HCT116 (cell line): Measurements from ENCODE around the gene E4F1. TPM values are rescaled to one million over a fixed set of nuclear protein-coding genes. Genes with fewer than 3 reads are reported as not detected.

Source experiments
- ATAC-seq: fragments of 200-7000 bp; cut with Tn5 transposase; 2 replicates; pipeline ENCODE4 v1.9.1; 2020; ENCODE audit warnings: mild to moderate bottlenecking, moderate library complexity
- BruUV-seq: library from RNA; stranded (reverse); fragments of 400-500 nt; replicated peaks from 2 replicates; lab custom pipeline; 2021; lab: Mats Ljungman, UMichigan
- CTCF ChIA-PET: fragments of 300-600 bp; sonication (Branson Sonifier 250); formaldehyde crosslinking; loops from one replicate; lab custom pipeline; 2021; ENCODE audit warnings: antibody characterized with exemption; lab: Charles Lee
- POLR2A ChIA-PET: fragments of 300-600, 350-600 bp; sonication (Branson Sonifier 250); formaldehyde crosslinking; loops from one replicate; lab custom pipeline; 2021; ENCODE audit warnings: antibody characterized with exemption; lab: Charles Lee
- RAD21 ChIA-PET, 2 experiments: fragments of 300-600 bp; sonication (Branson Sonifier 250); formaldehyde crosslinking; loops; one replicate each; lab custom pipeline; 2023; ENCODE audit warnings: low total read pairs in 2 of 2; ENCODE audit not compliant: uncharacterized antibody in 2 of 2, unreplicated experiment in 2 of 2, low non-redundant PET in 1 of 2; lab: Charles Lee
- DNase-seq: peaks from one replicate; pipeline ENCODE4 v3.0.0-alpha.2; 2010; ENCODE audit warnings: low read depth, low spot score
- H2AFZ ChIP-seq: fragments of 200-600 bp; shearing (Covaris generic), sonication (generic); 2 replicates; pipeline ENCODE4 v1.6.1; 2017; ENCODE audit warnings: low read depth, mixed run types, mixed read lengths, antibody characterized with exemption, low read length; ENCODE audit not compliant: poor library complexity, severe bottlenecking
- H3K27ac ChIP-seq: 2 replicates; pipeline ENCODE4 v1.5.1; 2012; ENCODE audit warnings: low read depth, low read length
- H3K27me3 ChIP-seq: fragments of 200-600 bp; sonication (generic); 2 replicates; pipeline ENCODE4 v1.6.1; 2016; ENCODE audit warnings: mixed run types, low read length, mixed read lengths; ENCODE audit not compliant: insufficient read depth
- H3K36me3 ChIP-seq, 2 experiments: fragments of 200-500 bp in 1 of 2; fragments of 200-600 bp in 1 of 2; sonication (Bioruptor generic) in 1 of 2; sonication (generic) in 1 of 2; 2 replicates each; pipeline versions ENCODE4 v1.5.1 to v1.6.1; 2014 to 2016; ENCODE audit warnings: low read length in 2 of 2, inconsistent platforms in 1 of 2, mixed read lengths in 1 of 2, mixed run types in 1 of 2; ENCODE audit not compliant: insufficient read depth in 2 of 2, control insufficient read depth in 1 of 2
- H3K4me1 ChIP-seq, 2 experiments: fragments of 200-600 bp in 1 of 2; sonication (generic) in 1 of 2; 2 replicates each; pipeline versions ENCODE4 v1.5.1 to v1.6.1; 2012 to 2017; ENCODE audit warnings: low read length in 2 of 2, inconsistent platforms in 1 of 2, mild to moderate bottlenecking in 1 of 2, mixed read lengths in 1 of 2, mixed run types in 1 of 2, moderate library complexity in 1 of 2; ENCODE audit not compliant: insufficient read depth in 2 of 2, control insufficient read depth in 1 of 2
- H3K4me2 ChIP-seq: fragments of 200-600 bp; sonication (generic); 2 replicates; pipeline ENCODE4 v1.6.1; 2017; ENCODE audit warnings: mixed run types, low read length, mixed read lengths
- H3K4me3 ChIP-seq, 2 experiments: fragments of 200-600 bp in 1 of 2; sonication (generic) in 1 of 2; replicated peaks in 1 of 2; 2 replicates each; pipeline ENCODE4 v1.5.1; 2011 to 2016; ENCODE audit warnings: low read length in 2 of 2, control low read depth in 1 of 2, low read depth in 1 of 2, mild to moderate bottlenecking in 1 of 2, mixed read lengths in 1 of 2, mixed run types in 1 of 2
- H3K79me2 ChIP-seq: fragments of 200-600 bp; sonication (generic); 2 replicates; pipeline ENCODE4 v1.6.1; 2017; ENCODE audit warnings: mild to moderate bottlenecking, mixed run types, low read length, moderate library complexity, mixed read lengths; ENCODE audit not compliant: insufficient read depth
- H3K9ac ChIP-seq: fragments of 200-600 bp; sonication (generic); 2 replicates; pipeline ENCODE4 v1.6.1; 2016; ENCODE audit warnings: low read length, mixed read lengths
- H3K9me2 ChIP-seq: fragments of 200-600 bp; sonication (generic), shearing (Covaris generic); 2 replicates; pipeline ENCODE4 v1.6.1; 2017; ENCODE audit warnings: mixed run types, mild to moderate bottlenecking, moderate library complexity; ENCODE audit not compliant: insufficient read depth
- H3K9me3 ChIP-seq, 2 experiments: fragments of 200-500 bp in 1 of 2; fragments of 200-600 bp in 1 of 2; sonication (Bioruptor generic) in 1 of 2; sonication (generic) in 1 of 2; 2 replicates each; pipeline ENCODE4 v1.6.1; 2014 to 2017; ENCODE audit warnings: low read length in 2 of 2, mixed read lengths in 2 of 2, inconsistent platforms in 1 of 2, low read depth in 1 of 2, mild to moderate bottlenecking in 1 of 2, mixed run types in 1 of 2, moderate library complexity in 1 of 2; ENCODE audit not compliant: control insufficient read depth in 1 of 2, insufficient read depth in 1 of 2
- H4K20me1 ChIP-seq: fragments of 200-600 bp; sonication (generic), shearing (Covaris generic); 2 replicates; pipeline ENCODE4 v1.6.1; 2017; ENCODE audit warnings: mixed run types, mild to moderate bottlenecking, moderate library complexity; ENCODE audit not compliant: insufficient read depth
- POLR2A ChIP-seq: IDR thresholded peaks from 2 replicates; pipeline ENCODE4 v1.7.0; 2011; ENCODE audit warnings: borderline replicate concordance; ENCODE audit not compliant: insufficient read depth, insufficient read length; ENCODE audit errors: extremely low read depth
- SP1 ChIP-seq: IDR thresholded peaks from 2 replicates; pipeline ENCODE4 v1.6.1; 2012; ENCODE audit warnings: low read depth
- TCF7L2 ChIP-seq: IDR thresholded peaks from 2 replicates; pipeline ENCODE4 v1.7.0; 2011; ENCODE audit warnings: borderline replicate concordance, inconsistent platforms; ENCODE audit not compliant: insufficient read depth, insufficient read length; ENCODE audit errors: extremely low read depth
- YY1 ChIP-seq: IDR thresholded peaks from 2 replicates; pipeline ENCODE4 v1.6.1; 2011; ENCODE audit warnings: low read length, low read depth, moderate library complexity, mild to moderate bottlenecking; ENCODE audit not compliant: insufficient replicate concordance; ENCODE audit errors: extremely low read depth
- intact Hi-C: fragments of 100-400 bp; cut with micrococcal nuclease; formaldehyde crosslinking; loops from 2 replicates; pipeline ENCODE4 v1.10.0; 2022
- total RNA-seq: library from RNA; stranded (reverse); gene quantifications from one replicate; pipeline ENCODE4 v1.2.1, GENCODE V29; 2021; ENCODE audit not compliant: unreplicated experiment
- TF ChIP-seq, protein P1 (sequence below): IDR thresholded peaks from 2 replicates; pipeline ENCODE4 v1.6.1; 2012
- TF ChIP-seq, protein P2 (sequence below), 3 experiments: fragments of 200-600 bp in 1 of 3; sonication (generic) in 1 of 3; IDR thresholded peaks in 2 of 3; conservative IDR thresholded peaks in 1 of 3; 2 replicates each; pipeline ENCODE4 v1.5.1; 2012 to 2017; ENCODE audit warnings: low read depth in 2 of 3, low read length in 2 of 3, antibody characterized with exemption in 1 of 3, borderline replicate concordance in 1 of 3, control low read depth in 1 of 3, mild to moderate bottlenecking in 1 of 3, mixed read lengths in 1 of 3, mixed run types in 1 of 3, moderate library complexity in 1 of 3; ENCODE audit not compliant: insufficient read depth in 1 of 3

E4F1 gene
- total RNA-seq, 1 experiment from 2014 or later, result 40.7 TPM

DNA sequence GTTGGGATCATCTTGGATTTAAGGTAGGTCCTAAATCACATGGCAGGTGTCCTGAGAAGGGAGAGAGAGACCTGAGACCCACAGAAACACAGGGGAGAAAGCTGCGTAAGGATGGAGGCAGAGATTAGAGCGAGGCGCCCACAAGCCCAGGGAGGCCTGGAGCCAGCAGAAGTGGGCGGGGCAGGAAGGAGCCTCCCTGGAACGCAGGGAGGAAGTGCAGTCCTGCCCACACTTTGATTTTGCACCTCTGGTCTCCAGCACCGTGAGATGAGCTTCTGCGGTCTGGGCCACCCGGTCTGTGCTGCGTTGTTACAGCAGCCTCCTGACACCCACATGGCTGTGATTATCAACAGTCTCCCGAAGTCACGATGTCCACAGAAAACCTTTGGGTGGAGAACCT lies 19.2 kb downstream of the E4F1 start (continued):
- no peak for TF ChIP-seq TCF7L2
- TF ChIP-seq, protein P1, sequence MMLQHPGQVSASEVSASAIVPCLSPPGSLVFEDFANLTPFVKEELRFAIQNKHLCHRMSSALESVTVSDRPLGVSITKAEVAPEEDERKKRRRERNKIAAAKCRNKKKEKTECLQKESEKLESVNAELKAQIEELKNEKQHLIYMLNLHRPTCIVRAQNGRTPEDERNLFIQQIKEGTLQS, result no peak
- TF ChIP-seq, all 23 proteins: peak for 0

DNA sequence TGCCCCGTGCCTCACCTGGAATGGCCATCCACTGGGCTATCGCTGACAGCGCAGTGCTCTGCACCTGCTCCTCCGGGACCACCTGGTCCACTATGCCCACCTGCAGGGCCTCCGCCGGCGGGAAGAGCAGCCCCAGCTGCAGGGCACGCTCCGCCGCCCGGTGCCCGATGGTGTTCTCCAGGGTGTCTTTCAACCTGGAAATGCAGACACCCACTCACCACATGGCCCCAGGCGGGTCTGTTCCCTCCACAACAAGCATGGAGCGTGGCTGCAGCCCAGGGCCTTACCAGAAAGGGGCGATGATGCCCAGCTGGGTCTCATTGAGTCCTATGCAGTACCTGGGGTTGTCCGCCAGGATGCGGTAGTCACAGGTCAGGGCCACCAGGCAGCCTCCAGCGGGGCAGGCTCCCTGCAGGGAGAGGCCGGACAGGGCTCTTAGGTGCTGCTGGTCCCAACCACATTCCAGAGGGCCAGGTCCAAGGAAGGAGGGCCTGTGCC lies 19.7 kb downstream of the E4F1 start:
- TF ChIP-seq YY1, result no peak
- TF ChIP-seq, protein P2, sequence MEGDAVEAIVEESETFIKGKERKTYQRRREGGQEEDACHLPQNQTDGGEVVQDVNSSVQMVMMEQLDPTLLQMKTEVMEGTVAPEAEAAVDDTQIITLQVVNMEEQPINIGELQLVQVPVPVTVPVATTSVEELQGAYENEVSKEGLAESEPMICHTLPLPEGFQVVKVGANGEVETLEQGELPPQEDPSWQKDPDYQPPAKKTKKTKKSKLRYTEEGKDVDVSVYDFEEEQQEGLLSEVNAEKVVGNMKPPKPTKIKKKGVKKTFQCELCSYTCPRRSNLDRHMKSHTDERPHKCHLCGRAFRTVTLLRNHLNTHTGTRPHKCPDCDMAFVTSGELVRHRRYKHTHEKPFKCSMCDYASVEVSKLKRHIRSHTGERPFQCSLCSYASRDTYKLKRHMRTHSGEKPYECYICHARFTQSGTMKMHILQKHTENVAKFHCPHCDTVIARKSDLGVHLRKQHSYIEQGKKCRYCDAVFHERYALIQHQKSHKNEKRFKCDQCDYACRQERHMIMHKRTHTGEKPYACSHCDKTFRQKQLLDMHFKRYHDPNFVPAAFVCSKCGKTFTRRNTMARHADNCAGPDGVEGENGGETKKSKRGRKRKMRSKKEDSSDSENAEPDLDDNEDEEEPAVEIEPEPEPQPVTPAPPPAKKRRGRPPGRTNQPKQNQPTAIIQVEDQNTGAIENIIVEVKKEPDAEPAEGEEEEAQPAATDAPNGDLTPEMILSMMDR (IDR thresholded peaks at IDR 0.05 in 2 of 3, conservative IDR thresholded peaks at IDR 0.05 in 1 of 3; ENCODE audit: borderline replicate concordance in 1 of 3, insufficient read depth in 1 of 3, low read depth in 2 of 3, low read length in 2 of 3), result peak in 2 of 3 experiments; percentile 21 to 31; a peak in 3 of 6 replicates
- no peak for TF ChIP-seq SP1
- no peak for TF ChIP-seq POLR2A
- intact Hi-C loops, result no loop called here
- peak; percentile 35; the same call in 1 of the 2 replicates for ATAC-seq
- POLR2A ChIA-PET, result no interaction called here
- H4K20me1 ChIP-seq, result no peaks in the 10 kb centered on the region
- H3K36me3 ChIP-seq, result peaks cover 21 to 44% of the 10 kb centered on the region in 2 experiments; a peak in 3 of 4 replicates
- no TSS peak for BruUV-seq
- H3K27ac ChIP-seq, result no peak overlapping the region
- peaks cover 50% of the 10 kb centered on the region for H3K79me2 ChIP-seq
- no peak for DNase-seq
- no peak overlapping the region for H3K4me3 ChIP-seq
- no peaks in the 10 kb centered on the region for H3K27me3 ChIP-seq
- H3K9me3 ChIP-seq, result no peaks in the 10 kb centered on the region
- peaks cover 0 to 17% of the 10 kb centered on the region in 2 experiments; a peak in 2 of 4 replicates for H3K4me1 ChIP-seq
- H3K9me2 ChIP-seq, result no peaks in the 10 kb centered on the region
- H3K4me2 ChIP-seq, result no peak overlapping the region
- no peak overlapping the region for H2AFZ ChIP-seq
- H3K9ac ChIP-seq, result no peak overlapping the region
- RAD21 ChIA-PET, result no interaction called here
- CTCF ChIA-PET, result no interaction called here
